Measurements from ENCODE around the gene PRR16. TPM values are rescaled to one million over a fixed set of nuclear protein-coding genes. Genes with fewer than 3 reads are reported as not detected.

Gene PRR16
- total and polyA plus RNA-seq, 4 donors = 6.5 to 26.8 (median 12.4) TPM

DNA sequence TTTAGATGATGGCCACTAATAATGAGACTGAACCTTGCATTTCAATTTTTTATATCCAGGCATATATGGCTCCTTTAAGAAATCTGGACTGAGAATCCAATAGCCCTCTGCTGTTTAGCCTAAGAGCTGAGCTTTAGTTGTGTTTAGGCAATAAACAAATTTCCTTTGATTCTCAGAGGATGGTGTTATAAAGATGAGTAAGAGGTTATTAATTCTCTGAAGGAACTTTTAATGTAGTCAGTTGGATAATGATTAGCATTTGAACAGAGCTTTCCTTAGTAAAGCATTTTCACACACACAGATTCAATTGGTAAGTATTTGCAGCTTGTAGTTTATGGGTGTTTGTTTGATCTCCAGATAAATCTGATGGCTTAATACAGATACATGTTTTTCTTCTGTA lies 149.6 kb downstream of the PRR16 start:
- DNase-seq (no peak), ATAC-seq (ENCODE audit: low FRiP score) (no peak)
- no peaks in the 10 kb centered on the region for H3K36me3 ChIP-seq (ENCODE audit: control insufficient read depth in 1 of 2, insufficient read depth in 2 of 2, low read length in 1 of 2)
- no peak overlapping the region for H3K27ac ChIP-seq (ENCODE audit: low read depth in 1 of 2, low read length in 2 of 2)
- H3K27me3 ChIP-seq (ENCODE audit: control insufficient read depth in 1 of 2, insufficient read depth in 2 of 2, low read length in 1 of 2) = no peaks in the 10 kb centered on the region
- intact Hi-C loops (cut with DNase I) = no loop called here
- H3K9me3 ChIP-seq (ENCODE audit: control insufficient read depth, low read length) = no peaks in the 10 kb centered on the region
- peaks cover 0 to 11% of the 10 kb centered on the region in 2 donors for H3K4me1 ChIP-seq (ENCODE audit: control insufficient read depth in 1 of 2, insufficient read depth in 2 of 2, low read length in 2 of 2)
- H3K4me3 ChIP-seq (ENCODE audit: low read length in 2 of 2) = no peak overlapping the region

DNA sequence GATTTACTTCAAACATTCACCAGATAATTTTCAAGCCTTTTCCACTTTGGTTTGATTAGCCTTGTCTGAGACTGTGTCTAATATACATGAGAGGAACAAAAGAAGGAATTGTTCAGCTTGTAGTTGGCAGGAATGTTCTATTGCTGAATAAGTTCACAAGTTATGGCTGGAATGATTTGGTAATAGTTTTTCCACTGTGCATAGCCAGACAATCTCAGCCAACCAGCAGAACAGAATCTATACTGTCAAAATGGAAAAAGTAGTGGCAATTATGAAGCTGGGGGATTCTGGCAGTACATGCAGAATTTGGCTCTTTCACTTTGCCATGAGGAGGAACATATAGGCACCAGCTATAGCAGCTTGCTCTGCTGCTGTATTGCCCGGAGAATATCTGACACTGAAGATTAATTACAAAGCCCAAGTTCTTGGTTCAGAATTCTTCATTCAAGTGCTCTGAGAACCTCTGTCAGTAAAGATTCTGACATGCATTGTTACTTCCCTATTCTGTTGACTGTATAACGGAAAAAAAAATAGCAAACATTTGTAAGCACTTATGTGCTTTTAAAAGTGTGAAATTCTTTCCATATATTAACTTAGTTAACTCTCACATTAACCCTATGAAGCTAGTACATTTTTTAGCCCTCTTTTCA lies 150.6 kb downstream of the PRR16 start:
- H3K4me1 ChIP-seq (ENCODE audit: control insufficient read depth in 1 of 2, insufficient read depth in 2 of 2, low read length in 2 of 2) = peaks cover 0 to 11% of the 10 kb centered on the region in 2 donors
- no peak overlapping the region for H3K4me3 ChIP-seq (ENCODE audit: low read length in 2 of 2)
- no peaks in the 10 kb centered on the region for H3K9me3 ChIP-seq (ENCODE audit: control insufficient read depth, low read length)
- DNase-seq (no peak), ATAC-seq (ENCODE audit: low FRiP score) (no peak)
- intact Hi-C loops (cut with DNase I) = no loop called here
- no peaks in the 10 kb centered on the region for H3K27me3 ChIP-seq (ENCODE audit: control insufficient read depth in 1 of 2, insufficient read depth in 2 of 2, low read length in 1 of 2)
- WGBS, 2 donors = 4 to 6% methylated on average over 2 of the region's 2 CpGs
- no peaks in the 10 kb centered on the region for H3K36me3 ChIP-seq (ENCODE audit: control insufficient read depth in 1 of 2, insufficient read depth in 2 of 2, low read length in 1 of 2)
- peak overlapping the region; percentile 36 to 67 for H3K27ac ChIP-seq (ENCODE audit: low read depth in 1 of 2, low read length in 2 of 2)

DNA sequence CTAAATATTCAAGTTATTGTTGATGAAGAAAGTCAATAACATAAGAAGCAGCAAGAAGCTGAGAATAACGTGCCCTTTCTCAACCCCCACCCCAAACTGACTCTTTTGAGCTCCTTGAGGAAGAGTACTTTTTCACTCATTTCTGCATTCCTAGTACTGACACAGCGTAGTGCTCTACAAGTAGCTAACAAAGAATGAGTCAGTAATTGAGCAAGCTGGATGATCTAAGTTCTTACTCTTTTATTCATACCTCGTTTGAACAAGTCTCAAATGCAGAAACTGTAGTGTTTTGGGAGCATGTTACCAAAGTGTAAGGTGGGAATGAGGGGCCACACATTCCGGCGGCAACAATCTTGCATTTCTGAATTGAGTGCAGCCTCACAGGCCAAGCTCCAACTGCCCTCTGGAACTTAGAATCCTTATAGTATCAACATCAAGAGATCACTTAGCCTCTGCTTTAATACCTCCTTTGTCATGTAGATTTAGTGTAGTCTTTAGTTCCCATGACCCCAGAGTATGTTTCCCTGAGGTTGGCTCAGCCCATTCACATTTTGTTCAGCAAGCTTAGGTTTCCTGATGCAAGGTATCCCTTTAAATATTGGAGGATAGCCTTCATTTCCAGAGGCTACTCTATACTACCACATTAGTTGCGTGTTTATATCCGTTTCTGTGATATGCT lies 152.0 kb downstream of the PRR16 start:
- Histone ChIP-seq H3K4me3 (ENCODE audit: low read length in 2 of 2) (no peak overlapping the region), H3K4me1 (ENCODE audit: control insufficient read depth in 1 of 2, insufficient read depth in 2 of 2, low read length in 2 of 2) (peaks cover 0 to 8% of the 10 kb centered on the region in 2 donors), H3K27ac (ENCODE audit: low read depth in 1 of 2, low read length in 2 of 2) (no peak overlapping the region), H3K27me3 (ENCODE audit: control insufficient read depth in 1 of 2, insufficient read depth in 2 of 2, low read length in 1 of 2) (no peaks in the 10 kb centered on the region), H3K36me3 (ENCODE audit: control insufficient read depth in 1 of 2, insufficient read depth in 2 of 2, low read length in 1 of 2) (no peaks in the 10 kb centered on the region), H3K9me3 (ENCODE audit: control insufficient read depth, low read length) (no peaks in the 10 kb centered on the region)
- DNase-seq (no peak), ATAC-seq (ENCODE audit: low FRiP score) (peak; percentile 52)
- WGBS, 2 donors = 69 to 70% methylated on average over 7 of the region's 7 CpGs
- intact Hi-C loops (cut with DNase I) = no loop called here

- intact Hi-C loops (cut with DNase I) = no loop called here
- no peaks in the 10 kb centered on the region for H3K4me1 ChIP-seq (ENCODE audit: control insufficient read depth in 1 of 2, insufficient read depth in 2 of 2, low read length in 2 of 2)
- H3K36me3 ChIP-seq (ENCODE audit: control insufficient read depth in 1 of 2, insufficient read depth in 2 of 2, low read length in 1 of 2) = no peaks in the 10 kb centered on the region
- H3K4me3 ChIP-seq (ENCODE audit: low read length in 2 of 2) = no peak overlapping the region
- DNase-seq (no peak), ATAC-seq (ENCODE audit: low FRiP score) (no peak)
- no peak overlapping the region for H3K27ac ChIP-seq (ENCODE audit: low read depth in 1 of 2, low read length in 2 of 2)
- 93 to 94% methylated on average over 2 of the region's 2 CpGs for WGBS, 2 donors
- no peaks in the 10 kb centered on the region for H3K9me3 ChIP-seq (ENCODE audit: control insufficient read depth, low read length)
- no peaks in the 10 kb centered on the region for H3K27me3 ChIP-seq (ENCODE audit: control insufficient read depth in 1 of 2, insufficient read depth in 2 of 2, low read length in 1 of 2)
These were observed 157.2 kb downstream of the PRR16 start for GRCh38 chr5:120621339-120621738.

DNA sequence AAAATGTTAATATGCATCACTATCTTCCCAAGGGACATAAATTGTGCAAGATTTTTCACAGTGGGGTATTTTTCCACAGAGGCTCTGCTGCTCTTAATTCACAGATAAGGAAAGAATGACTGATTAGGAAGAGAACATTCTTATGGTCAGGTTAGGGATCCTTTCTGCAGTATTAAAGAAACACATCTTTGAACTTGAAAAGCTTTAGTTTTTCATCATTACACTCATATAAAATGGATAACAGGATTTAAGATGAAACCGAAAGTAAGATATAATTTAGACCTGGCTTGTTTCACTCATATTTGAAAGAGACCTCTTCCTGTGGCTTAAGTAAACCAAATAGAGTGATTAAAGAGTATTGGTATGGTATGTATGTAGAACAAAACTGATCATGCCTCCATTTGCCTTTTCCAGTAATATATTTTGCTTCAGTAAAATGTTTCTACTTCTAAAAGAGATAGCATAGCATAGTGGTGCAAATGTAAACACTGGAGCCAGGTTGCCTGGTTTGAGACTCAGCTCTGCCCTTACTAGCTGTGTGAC lies 160.0 kb downstream of the PRR16 start:
- Histone ChIP-seq H3K27me3 (ENCODE audit: control insufficient read depth in 1 of 2, insufficient read depth in 2 of 2, low read length in 1 of 2) (no peaks in the 10 kb centered on the region), H3K4me1 (ENCODE audit: control insufficient read depth in 1 of 2, insufficient read depth in 2 of 2, low read length in 2 of 2) (no peaks in the 10 kb centered on the region), H3K36me3 (ENCODE audit: control insufficient read depth in 1 of 2, insufficient read depth in 2 of 2, low read length in 1 of 2) (no peaks in the 10 kb centered on the region), H3K4me3 (ENCODE audit: low read length in 2 of 2) (no peak overlapping the region), H3K27ac (ENCODE audit: low read depth in 1 of 2, low read length in 2 of 2) (no peak overlapping the region), H3K9me3 (ENCODE audit: control insufficient read depth, low read length) (no peaks in the 10 kb centered on the region)
- intact Hi-C loops (cut with DNase I) = no loop called here
- no peak for ATAC-seq (ENCODE audit: low FRiP score)
- no peak for DNase-seq
- WGBS, 2 donors = 57 to 68% methylated on average over 1 of the region's 1 CpG

GRCh38 chr5:120628156-120628555 lies 164.1 kb downstream of the PRR16 start:
- Histone ChIP-seq H3K4me3 (ENCODE audit: low read length in 2 of 2) (no peak overlapping the region), H3K36me3 (ENCODE audit: control insufficient read depth in 1 of 2, insufficient read depth in 2 of 2, low read length in 1 of 2) (no peaks in the 10 kb centered on the region), H3K4me1 (ENCODE audit: control insufficient read depth in 1 of 2, insufficient read depth in 2 of 2, low read length in 2 of 2) (no peaks in the 10 kb centered on the region), H3K27me3 (ENCODE audit: control insufficient read depth in 1 of 2, insufficient read depth in 2 of 2, low read length in 1 of 2) (no peaks in the 10 kb centered on the region), H3K9me3 (ENCODE audit: control insufficient read depth, low read length) (no peaks in the 10 kb centered on the region), H3K27ac (ENCODE audit: low read depth in 1 of 2, low read length in 2 of 2) (no peak overlapping the region)
- WGBS, 2 donors = 96% methylated on average over 3 of the region's 3 CpGs
- ATAC-seq (ENCODE audit: low FRiP score) = no peak
- no peak for DNase-seq
- intact Hi-C loops (cut with DNase I) = no loop called here

GRCh38 chr5:120630550-120630949 lies 166.4 kb downstream of the PRR16 start:
- no peak overlapping the region for H3K27ac ChIP-seq (ENCODE audit: low read depth in 1 of 2, low read length in 2 of 2)
- no peaks in the 10 kb centered on the region for H3K4me1 ChIP-seq (ENCODE audit: control insufficient read depth in 1 of 2, insufficient read depth in 2 of 2, low read length in 2 of 2)
- DNase-seq = no peak
- no peaks in the 10 kb centered on the region for H3K27me3 ChIP-seq (ENCODE audit: control insufficient read depth in 1 of 2, insufficient read depth in 2 of 2, low read length in 1 of 2)
- H3K36me3 ChIP-seq (ENCODE audit: control insufficient read depth in 1 of 2, insufficient read depth in 2 of 2, low read length in 1 of 2) = no peaks in the 10 kb centered on the region
- no peak overlapping the region for H3K4me3 ChIP-seq (ENCODE audit: low read length in 2 of 2)
- WGBS, 2 donors = 93 to 95% methylated on average over 5 of the region's 5 CpGs
- intact Hi-C loops (cut with DNase I) = no loop called here
- no peak for ATAC-seq (ENCODE audit: low FRiP score)
- no peaks in the 10 kb centered on the region for H3K9me3 ChIP-seq (ENCODE audit: control insufficient read depth, low read length)

DNA sequence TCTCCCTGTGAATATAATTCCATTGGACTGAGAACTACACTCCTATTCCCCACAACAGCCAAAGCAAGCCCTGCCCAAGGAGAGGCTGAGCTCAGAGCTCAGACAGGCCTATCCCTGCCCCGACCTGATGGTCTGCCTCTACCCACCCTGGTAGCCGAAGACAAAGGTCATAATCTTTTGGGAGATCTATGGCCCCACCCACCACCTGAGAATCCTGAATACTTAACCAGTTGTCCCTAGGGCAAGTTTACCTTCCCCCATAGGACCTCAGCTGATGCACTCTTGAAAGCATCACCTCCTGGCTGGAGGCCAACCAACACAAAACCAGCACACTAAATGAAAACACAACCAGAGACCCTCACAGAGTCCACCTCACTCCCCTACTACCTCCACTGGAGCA lies 167.5 kb downstream of the PRR16 start:
- DNase-seq (peak in 1 of 2 donors; percentile 39), ATAC-seq (ENCODE audit: low FRiP score) (no peak)
- intact Hi-C loops (cut with DNase I) = no loop called here

DNA sequence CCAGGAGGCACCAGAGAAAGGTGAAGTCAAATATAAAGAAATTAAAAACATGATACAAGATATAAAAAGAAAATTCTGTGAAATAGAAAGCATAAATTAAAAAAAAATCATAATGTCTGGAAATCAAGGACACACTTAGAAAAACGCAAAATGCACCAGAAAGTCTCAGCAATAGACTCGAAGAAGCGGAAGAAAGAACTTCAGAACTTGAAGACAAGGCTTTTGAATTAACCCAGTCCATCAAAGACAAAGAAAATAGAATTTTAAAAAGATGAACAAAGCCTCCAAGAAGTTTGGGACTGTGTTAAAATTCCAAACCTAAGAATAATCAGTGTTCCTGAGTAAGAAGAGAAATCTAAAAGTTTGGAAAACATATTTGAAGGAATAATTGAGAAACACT lies 168.3 kb downstream of the PRR16 start:
- no peak overlapping the region for H3K4me3 ChIP-seq (ENCODE audit: low read length in 2 of 2)
- no peak overlapping the region for H3K27ac ChIP-seq (ENCODE audit: low read depth in 1 of 2, low read length in 2 of 2)
- WGBS, 2 donors = 98% methylated on average over 3 of the region's 3 CpGs
- no peaks in the 10 kb centered on the region for H3K4me1 ChIP-seq (ENCODE audit: control insufficient read depth in 1 of 2, insufficient read depth in 2 of 2, low read length in 2 of 2)
- no peaks in the 10 kb centered on the region for H3K9me3 ChIP-seq (ENCODE audit: control insufficient read depth, low read length)
- no peak for ATAC-seq (ENCODE audit: low FRiP score)
- DNase-seq = no peak
- H3K36me3 ChIP-seq (ENCODE audit: control insufficient read depth in 1 of 2, insufficient read depth in 2 of 2, low read length in 1 of 2) = no peaks in the 10 kb centered on the region
- H3K27me3 ChIP-seq (ENCODE audit: control insufficient read depth in 1 of 2, insufficient read depth in 2 of 2, low read length in 1 of 2) = no peaks in the 10 kb centered on the region
- intact Hi-C loops (cut with DNase I) = no loop called here

More for the DNA sequence above, 167.5 kb downstream of the PRR16 start:
- no peaks in the 10 kb centered on the region for H3K27me3 ChIP-seq (ENCODE audit: control insufficient read depth in 1 of 2, insufficient read depth in 2 of 2, low read length in 1 of 2)
- no peak overlapping the region for H3K4me3 ChIP-seq (ENCODE audit: low read length in 2 of 2)
- no peaks in the 10 kb centered on the region for H3K9me3 ChIP-seq (ENCODE audit: control insufficient read depth, low read length)
- 89 to 97% methylated on average over 2 of the region's 2 CpGs for WGBS, 2 donors
- no peaks in the 10 kb centered on the region for H3K36me3 ChIP-seq (ENCODE audit: control insufficient read depth in 1 of 2, insufficient read depth in 2 of 2, low read length in 1 of 2)
- H3K4me1 ChIP-seq (ENCODE audit: control insufficient read depth in 1 of 2, insufficient read depth in 2 of 2, low read length in 2 of 2) = no peaks in the 10 kb centered on the region
- no peak overlapping the region for H3K27ac ChIP-seq (ENCODE audit: low read depth in 1 of 2, low read length in 2 of 2)
